GM23338 (cell line): ENCODE data around the gene PHACTR1. TPM values are rescaled to one million over a fixed set of nuclear protein-coding genes. Genes with fewer than 3 reads are reported as not detected.

Experiments
- CREB1 ChIP-seq: fragments of 250-450 bp; sonication (Bioruptor Pico); IDR thresholded peaks from 2 replicates; pipeline ENCODE4 v1.5.0; 2020; ENCODE audit warnings: low read depth, mild to moderate bottlenecking, moderate library complexity
- EZH2 ChIP-seq: fragments of 200-600 bp; sonication (generic); IDR thresholded peaks from one replicate; pipeline ENCODE4 v1.8.0; 2017; ENCODE audit warnings: antibody characterized with exemption, mild to moderate bottlenecking, low read depth; ENCODE audit not compliant: unreplicated experiment
- EZH2phosphoT487 ChIP-seq: fragments of 200-600 bp; sonication (generic); IDR thresholded peaks from one replicate; pipeline ENCODE4 v1.8.1; 2018; ENCODE audit warnings: antibody characterized with exemption; ENCODE audit not compliant: unreplicated experiment
- POLR2AphosphoS5 ChIP-seq: IDR thresholded peaks from 2 replicates; pipeline ENCODE4 v1.6.1; 2016; ENCODE audit warnings: antibody characterized with exemption, low read depth
- STAT1 ChIP-seq: IDR thresholded peaks from one replicate; pipeline ENCODE4 v1.6.1; 2016; ENCODE audit warnings: antibody characterized with exemption; ENCODE audit not compliant: unreplicated experiment
- ZNF114 ChIP-seq: fragments of 250-450 bp; sonication (Bioruptor Pico); IDR thresholded peaks from 2 replicates; pipeline ENCODE4 v1.5.0; 2020; ENCODE audit warnings: mild to moderate bottlenecking, moderate library complexity
- polyA plus RNA-seq: library from polyadenylated mRNA; unstranded; fragments of >200 nt; fragmentation: Nextera tagmentation; extraction: Ambion mirVana; gene quantifications from 2 replicates; pipeline ENCODE4 v1.2.1, GENCODE V29; 2016
- total RNA-seq: library from RNA; depleted of rRNA; stranded (reverse); fragments of >200 nt; shearing (Covaris generic); gene quantifications from 2 replicates; pipeline ENCODE4 v1.2.3, GENCODE V29; 2014
- TF ChIP-seq, protein P1 (sequence below): fragments of 250-450 bp; sonication (Bioruptor Pico); IDR thresholded peaks from 2 replicates; pipeline ENCODE4 v1.5.0; 2020; ENCODE audit warnings: mild to moderate bottlenecking, moderate library complexity
- TF ChIP-seq, protein P2 (sequence below): IDR thresholded peaks from one replicate; pipeline ENCODE4 v1.6.1; 2018; ENCODE audit warnings: antibody characterized with exemption; ENCODE audit not compliant: unreplicated experiment

PHACTR1 gene
- total and polyA plus RNA-seq, 2 experiments from 2014 or later, result 5.9 to 19.3 TPM

DNA sequence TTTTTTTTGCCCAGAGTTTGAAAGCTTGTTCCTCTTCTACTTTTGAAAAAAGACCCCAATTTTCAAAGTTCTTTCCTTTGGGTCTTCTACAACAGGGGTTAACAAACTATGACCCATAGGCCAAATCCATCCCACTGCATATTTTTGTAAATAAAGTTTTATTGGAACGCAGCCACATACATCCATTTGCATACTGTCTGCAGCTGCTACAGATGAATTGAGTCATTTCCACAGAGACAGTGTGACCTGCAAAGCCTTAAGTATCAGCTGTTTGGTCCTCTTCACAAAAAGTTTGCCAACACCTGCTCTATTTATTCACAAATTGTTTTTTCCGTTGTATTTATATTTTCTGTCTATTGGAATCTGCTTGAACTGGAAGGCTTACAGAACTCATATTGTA lies 422.6 kb downstream of the PHACTR1 start (continued):
- TF ChIP-seq, protein P1, sequence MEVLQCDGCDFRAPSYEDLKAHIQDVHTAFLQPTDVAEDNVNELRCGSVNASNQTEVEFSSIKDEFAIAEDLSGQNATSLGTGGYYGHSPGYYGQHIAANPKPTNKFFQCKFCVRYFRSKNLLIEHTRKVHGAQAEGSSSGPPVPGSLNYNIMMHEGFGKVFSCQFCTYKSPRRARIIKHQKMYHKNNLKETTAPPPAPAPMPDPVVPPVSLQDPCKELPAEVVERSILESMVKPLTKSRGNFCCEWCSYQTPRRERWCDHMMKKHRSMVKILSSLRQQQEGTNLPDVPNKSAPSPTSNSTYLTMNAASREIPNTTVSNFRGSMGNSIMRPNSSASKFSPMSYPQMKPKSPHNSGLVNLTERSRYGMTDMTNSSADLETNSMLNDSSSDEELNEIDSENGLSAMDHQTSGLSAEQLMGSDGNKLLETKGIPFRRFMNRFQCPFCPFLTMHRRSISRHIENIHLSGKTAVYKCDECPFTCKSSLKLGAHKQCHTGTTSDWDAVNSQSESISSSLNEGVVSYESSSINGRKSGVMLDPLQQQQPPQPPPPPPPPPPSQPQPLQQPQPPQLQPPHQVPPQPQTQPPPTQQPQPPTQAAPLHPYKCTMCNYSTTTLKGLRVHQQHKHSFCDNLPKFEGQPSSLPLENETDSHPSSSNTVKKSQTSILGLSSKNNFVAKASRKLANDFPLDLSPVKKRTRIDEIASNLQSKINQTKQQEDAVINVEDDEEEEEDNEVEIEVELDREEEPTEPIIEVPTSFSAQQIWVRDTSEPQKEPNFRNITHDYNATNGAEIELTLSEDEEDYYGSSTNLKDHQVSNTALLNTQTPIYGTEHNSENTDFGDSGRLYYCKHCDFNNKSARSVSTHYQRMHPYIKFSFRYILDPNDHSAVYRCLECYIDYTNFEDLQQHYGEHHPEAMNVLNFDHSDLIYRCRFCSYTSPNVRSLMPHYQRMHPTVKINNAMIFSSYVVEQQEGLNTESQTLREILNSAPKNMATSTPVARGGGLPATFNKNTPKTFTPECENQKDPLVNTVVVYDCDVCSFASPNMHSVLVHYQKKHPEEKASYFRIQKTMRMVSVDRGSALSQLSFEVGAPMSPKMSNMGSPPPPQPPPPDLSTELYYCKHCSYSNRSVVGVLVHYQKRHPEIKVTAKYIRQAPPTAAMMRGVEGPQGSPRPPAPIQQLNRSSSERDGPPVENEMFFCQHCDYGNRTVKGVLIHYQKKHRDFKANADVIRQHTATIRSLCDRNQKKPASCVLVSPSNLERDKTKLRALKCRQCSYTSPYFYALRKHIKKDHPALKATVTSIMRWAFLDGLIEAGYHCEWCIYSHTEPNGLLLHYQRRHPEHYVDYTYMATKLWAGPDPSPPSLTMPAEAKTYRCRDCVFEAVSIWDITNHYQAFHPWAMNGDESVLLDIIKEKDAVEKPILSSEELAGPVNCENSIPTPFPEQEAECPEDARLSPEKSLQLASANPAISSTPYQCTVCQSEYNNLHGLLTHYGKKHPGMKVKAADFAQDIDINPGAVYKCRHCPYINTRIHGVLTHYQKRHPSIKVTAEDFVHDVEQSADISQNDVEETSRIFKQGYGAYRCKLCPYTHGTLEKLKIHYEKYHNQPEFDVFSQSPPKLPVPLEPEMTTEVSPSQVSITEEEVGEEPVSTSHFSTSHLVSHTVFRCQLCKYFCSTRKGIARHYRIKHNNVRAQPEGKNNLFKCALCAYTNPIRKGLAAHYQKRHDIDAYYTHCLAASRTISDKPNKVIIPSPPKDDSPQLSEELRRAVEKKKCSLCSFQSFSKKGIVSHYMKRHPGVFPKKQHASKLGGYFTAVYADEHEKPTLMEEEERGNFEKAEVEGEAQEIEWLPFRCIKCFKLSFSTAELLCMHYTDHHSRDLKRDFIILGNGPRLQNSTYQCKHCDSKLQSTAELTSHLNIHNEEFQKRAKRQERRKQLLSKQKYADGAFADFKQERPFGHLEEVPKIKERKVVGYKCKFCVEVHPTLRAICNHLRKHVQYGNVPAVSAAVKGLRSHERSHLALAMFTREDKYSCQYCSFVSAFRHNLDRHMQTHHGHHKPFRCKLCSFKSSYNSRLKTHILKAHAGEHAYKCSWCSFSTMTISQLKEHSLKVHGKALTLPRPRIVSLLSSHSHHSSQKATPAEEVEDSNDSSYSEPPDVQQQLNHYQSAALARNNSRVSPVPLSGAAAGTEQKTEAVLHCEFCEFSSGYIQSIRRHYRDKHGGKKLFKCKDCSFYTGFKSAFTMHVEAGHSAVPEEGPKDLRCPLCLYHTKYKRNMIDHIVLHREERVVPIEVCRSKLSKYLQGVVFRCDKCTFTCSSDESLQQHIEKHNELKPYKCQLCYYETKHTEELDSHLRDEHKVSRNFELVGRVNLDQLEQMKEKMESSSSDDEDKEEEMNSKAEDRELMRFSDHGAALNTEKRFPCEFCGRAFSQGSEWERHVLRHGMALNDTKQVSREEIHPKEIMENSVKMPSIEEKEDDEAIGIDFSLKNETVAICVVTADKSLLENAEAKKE (CRISPR knock-in tag), result no peak
- TF ChIP-seq, protein P2, sequence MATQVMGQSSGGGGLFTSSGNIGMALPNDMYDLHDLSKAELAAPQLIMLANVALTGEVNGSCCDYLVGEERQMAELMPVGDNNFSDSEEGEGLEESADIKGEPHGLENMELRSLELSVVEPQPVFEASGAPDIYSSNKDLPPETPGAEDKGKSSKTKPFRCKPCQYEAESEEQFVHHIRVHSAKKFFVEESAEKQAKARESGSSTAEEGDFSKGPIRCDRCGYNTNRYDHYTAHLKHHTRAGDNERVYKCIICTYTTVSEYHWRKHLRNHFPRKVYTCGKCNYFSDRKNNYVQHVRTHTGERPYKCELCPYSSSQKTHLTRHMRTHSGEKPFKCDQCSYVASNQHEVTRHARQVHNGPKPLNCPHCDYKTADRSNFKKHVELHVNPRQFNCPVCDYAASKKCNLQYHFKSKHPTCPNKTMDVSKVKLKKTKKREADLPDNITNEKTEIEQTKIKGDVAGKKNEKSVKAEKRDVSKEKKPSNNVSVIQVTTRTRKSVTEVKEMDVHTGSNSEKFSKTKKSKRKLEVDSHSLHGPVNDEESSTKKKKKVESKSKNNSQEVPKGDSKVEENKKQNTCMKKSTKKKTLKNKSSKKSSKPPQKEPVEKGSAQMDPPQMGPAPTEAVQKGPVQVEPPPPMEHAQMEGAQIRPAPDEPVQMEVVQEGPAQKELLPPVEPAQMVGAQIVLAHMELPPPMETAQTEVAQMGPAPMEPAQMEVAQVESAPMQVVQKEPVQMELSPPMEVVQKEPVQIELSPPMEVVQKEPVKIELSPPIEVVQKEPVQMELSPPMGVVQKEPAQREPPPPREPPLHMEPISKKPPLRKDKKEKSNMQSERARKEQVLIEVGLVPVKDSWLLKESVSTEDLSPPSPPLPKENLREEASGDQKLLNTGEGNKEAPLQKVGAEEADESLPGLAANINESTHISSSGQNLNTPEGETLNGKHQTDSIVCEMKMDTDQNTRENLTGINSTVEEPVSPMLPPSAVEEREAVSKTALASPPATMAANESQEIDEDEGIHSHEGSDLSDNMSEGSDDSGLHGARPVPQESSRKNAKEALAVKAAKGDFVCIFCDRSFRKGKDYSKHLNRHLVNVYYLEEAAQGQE, result no peak
- TF ChIP-seq EZH2, result no peak
- no peak for TF ChIP-seq STAT1
- TF ChIP-seq CREB1, result no peak
- no peak for TF ChIP-seq EZH2phosphoT487
- TF ChIP-seq ZNF114 (CRISPR knock-in tag), result no peak
- no peak for TF ChIP-seq POLR2AphosphoS5
